Activated naive CD4-positive, alpha-beta T cell treated with anti-CD3 and anti-CD28 coated beads, Interleukin-2, amount 50 U/mL, for 24 hours (primary cell): Measurements from ENCODE around the gene DAB1.

Source experiments
- H3K27ac Mint-ChIP-seq: one replicate; pipeline ENCODE4 v1.8.0; 2021; ENCODE audit warnings: mild to moderate bottlenecking, mixed read lengths
- H3K27me3 Mint-ChIP-seq: one replicate; pipeline ENCODE4 v1.8.0; 2021; ENCODE audit warnings: mixed read lengths
- H3K36me3 Mint-ChIP-seq: one replicate; pipeline ENCODE4 v1.8.0; 2021; ENCODE audit warnings: mixed read lengths
- H3K4me1 Mint-ChIP-seq: one replicate; pipeline ENCODE4 v1.8.0; 2021; ENCODE audit warnings: mixed read lengths
- H3K4me3 Mint-ChIP-seq: one replicate; pipeline ENCODE4 v1.8.0; 2021; ENCODE audit warnings: mild to moderate bottlenecking, mixed read lengths
- H3K9me3 Mint-ChIP-seq: one replicate; pipeline ENCODE4 v1.8.0; 2021; ENCODE audit warnings: mixed read lengths

Gene DAB1

GRCh38 chr1:56973923-56974742, 449.7 kb downstream of the DAB1 start:
- Mint-ChIP-seq H3K9me3 (no peaks in the 10 kb centered on the region), H3K36me3 (no peaks in the 10 kb centered on the region), H3K4me3 (no peak overlapping the region), H3K4me1 (no peaks in the 10 kb centered on the region), H3K27ac (no peak overlapping the region), H3K27me3 (peaks cover 3% of the 10 kb centered on the region)

- no peak overlapping the region for H3K4me3 Mint-ChIP-seq
- peaks cover 5% of the 10 kb centered on the region for H3K27me3 Mint-ChIP-seq
- H3K9me3 Mint-ChIP-seq = peaks cover 4% of the 10 kb centered on the region
- no peak overlapping the region for H3K27ac Mint-ChIP-seq
- H3K4me1 Mint-ChIP-seq = no peaks in the 10 kb centered on the region
- H3K36me3 Mint-ChIP-seq = no peaks in the 10 kb centered on the region
Observed at GRCh38 chr1:56972976-56973375, 450.9 kb downstream of the DAB1 start.

GRCh38 chr1:56970280-56970679, 453.6 kb downstream of the DAB1 start:
- H3K27ac Mint-ChIP-seq = no peak overlapping the region
- H3K4me1 Mint-ChIP-seq = no peaks in the 10 kb centered on the region
- H3K36me3 Mint-ChIP-seq = no peaks in the 10 kb centered on the region

GRCh38 chr1:56968878-56969495, 454.9 kb downstream of the DAB1 start:
- H3K4me1 Mint-ChIP-seq = no peaks in the 10 kb centered on the region
- H3K9me3 Mint-ChIP-seq = peaks cover 4% of the 10 kb centered on the region
- H3K27me3 Mint-ChIP-seq = peaks cover 7% of the 10 kb centered on the region
- H3K36me3 Mint-ChIP-seq = no peaks in the 10 kb centered on the region
- no peak overlapping the region for H3K4me3 Mint-ChIP-seq
- H3K27ac Mint-ChIP-seq = no peak overlapping the region

More at GRCh38 chr1:56970280-56970679, 453.6 kb downstream of the DAB1 start:
- Mint-ChIP-seq H3K4me3 (no peak overlapping the region), H3K27me3 (peaks cover 5% of the 10 kb centered on the region), H3K9me3 (peaks cover 4% of the 10 kb centered on the region)

- H3K27me3 Mint-ChIP-seq = peaks cover 7% of the 10 kb centered on the region
- H3K4me1 Mint-ChIP-seq = no peaks in the 10 kb centered on the region
- H3K36me3 Mint-ChIP-seq = no peaks in the 10 kb centered on the region
- H3K4me3 Mint-ChIP-seq = no peak overlapping the region
- no peak overlapping the region for H3K27ac Mint-ChIP-seq
- peaks cover 4% of the 10 kb centered on the region for H3K9me3 Mint-ChIP-seq
Observed at GRCh38 chr1:56967900-56968832, 455.7 kb downstream of the DAB1 start.

- peaks cover 4% of the 10 kb centered on the region for H3K9me3 Mint-ChIP-seq
- no peak overlapping the region for H3K4me3 Mint-ChIP-seq
- no peaks in the 10 kb centered on the region for H3K4me1 Mint-ChIP-seq
- H3K27ac Mint-ChIP-seq = no peak overlapping the region
- peaks cover 4% of the 10 kb centered on the region for H3K27me3 Mint-ChIP-seq
- no peaks in the 10 kb centered on the region for H3K36me3 Mint-ChIP-seq
Observed at GRCh38 chr1:56967355-56967754, 456.5 kb downstream of the DAB1 start.

- H3K4me1 Mint-ChIP-seq = no peaks in the 10 kb centered on the region
- no peak overlapping the region for H3K27ac Mint-ChIP-seq
- H3K9me3 Mint-ChIP-seq = peaks cover 4% of the 10 kb centered on the region
- H3K4me3 Mint-ChIP-seq = no peak overlapping the region
- no peaks in the 10 kb centered on the region for H3K36me3 Mint-ChIP-seq
- peaks cover 4% of the 10 kb centered on the region for H3K27me3 Mint-ChIP-seq
Observed at GRCh38 chr1:56966698-56966999, 457.2 kb downstream of the DAB1 start.

GRCh38 chr1:56965916-56966697, 457.8 kb downstream of the DAB1 start, which contains the start of gene C8B:
C8B (minus strand) TSS chr1:56966015; CDS start chr1:56965948, 67 bp downstream.
- Mint-ChIP-seq H3K27ac (no peak within 1 kb of the TSS), H3K36me3 (no peaks in the 10 kb centered on the region), H3K9me3 (peaks cover 4% of the 10 kb centered on the region), H3K4me3 (no peak within 1 kb of the TSS), H3K4me1 (no peaks in the 10 kb centered on the region), H3K27me3 (peaks cover 4% of the 10 kb centered on the region)

- Mint-ChIP-seq H3K9me3 (peaks cover 4% of the 10 kb centered on the region), H3K27me3 (peaks cover 4% of the 10 kb centered on the region), H3K4me3 (no peak overlapping the region), H3K27ac (no peak overlapping the region), H3K4me1 (no peaks in the 10 kb centered on the region), H3K36me3 (no peaks in the 10 kb centered on the region)
Observed at GRCh38 chr1:56965191-56965590, 458.7 kb downstream of the DAB1 start.

GRCh38 chr1:56964349-56965017, 459.4 kb downstream of the DAB1 start:
- Mint-ChIP-seq H3K9me3 (peaks cover 4% of the 10 kb centered on the region), H3K4me3 (no peak overlapping the region)

GRCh38 chr1:56963667-56964066, 460.2 kb downstream of the DAB1 start:
- no peaks in the 10 kb centered on the region for H3K36me3 Mint-ChIP-seq
- H3K27me3 Mint-ChIP-seq = peaks cover 4% of the 10 kb centered on the region
- no peak overlapping the region for H3K4me3 Mint-ChIP-seq
- H3K9me3 Mint-ChIP-seq = peaks cover 2% of the 10 kb centered on the region
- H3K27ac Mint-ChIP-seq = no peak overlapping the region
- H3K4me1 Mint-ChIP-seq = no peaks in the 10 kb centered on the region

More at GRCh38 chr1:56964349-56965017, 459.4 kb downstream of the DAB1 start:
- Mint-ChIP-seq H3K27ac (no peak overlapping the region), H3K4me1 (no peaks in the 10 kb centered on the region), H3K27me3 (peaks cover 4% of the 10 kb centered on the region), H3K36me3 (no peaks in the 10 kb centered on the region)

GRCh38 chr1:56961426-56961825, 462.4 kb downstream of the DAB1 start:
- H3K36me3 Mint-ChIP-seq = no peaks in the 10 kb centered on the region
- no peak overlapping the region for H3K4me3 Mint-ChIP-seq
- H3K27me3 Mint-ChIP-seq = peaks cover 4% of the 10 kb centered on the region
- H3K4me1 Mint-ChIP-seq = no peaks in the 10 kb centered on the region
- peaks cover 6% of the 10 kb centered on the region for H3K9me3 Mint-ChIP-seq
- no peak overlapping the region for H3K27ac Mint-ChIP-seq

GRCh38 chr1:56958526-56958925, 465.3 kb downstream of the DAB1 start:
- Mint-ChIP-seq H3K27me3 (peaks cover 4% of the 10 kb centered on the region), H3K4me1 (no peaks in the 10 kb centered on the region), H3K27ac (no peak overlapping the region), H3K9me3 (peaks cover 6% of the 10 kb centered on the region), H3K4me3 (no peak overlapping the region), H3K36me3 (no peaks in the 10 kb centered on the region)

GRCh38 chr1:56957931-56958330, 465.9 kb downstream of the DAB1 start:
- Mint-ChIP-seq H3K9me3 (peaks cover 6% of the 10 kb centered on the region), H3K36me3 (no peaks in the 10 kb centered on the region), H3K4me3 (no peak overlapping the region), H3K27ac (no peak overlapping the region), H3K27me3 (peaks cover 4% of the 10 kb centered on the region), H3K4me1 (no peaks in the 10 kb centered on the region)
